CD4-positive, alpha-beta memory T cell (primary cell): ENCODE data around the gene EML1. TPM values are rescaled to one million over a fixed set of nuclear protein-coding genes. Genes with fewer than 3 reads are reported as not detected.

Experiments used
- CTCF ChIA-PET: fragments of 350-600 bp; sonication (Branson Sonifier 250); formaldehyde crosslinking; loops from one replicate; lab custom pipeline; 2021; ENCODE audit warnings: inconsistent platforms; ENCODE audit not compliant: partially characterized antibody; lab: Charles Lee
- POLR2A ChIA-PET: fragments of 350-600 bp; sonication (Branson Sonifier 250); formaldehyde crosslinking; loops from one replicate; lab custom pipeline; 2021; ENCODE audit not compliant: partially characterized antibody; lab: Charles Lee
- DNase-seq, 5 donors: peaks; one replicate each; pipeline versions ENCODE4 v3.0.0 to v3.0.0-alpha.2; 2020 to 2022; ENCODE audit warnings: mixed read lengths in 1 of 5
- H3K27ac ChIP-seq: one replicate; pipeline ENCODE4 v1.7.0; 2013; ENCODE audit warnings: low read depth, low read length
- H3K27me3 ChIP-seq: 2 replicates; pipeline ENCODE4 v1.7.0; 2013; ENCODE audit warnings: mild to moderate bottlenecking, low read length, moderate library complexity; ENCODE audit not compliant: insufficient read depth
- H3K36me3 ChIP-seq: 2 replicates; pipeline ENCODE4 v1.7.0; 2013; ENCODE audit warnings: mild to moderate bottlenecking, low read length, moderate library complexity; ENCODE audit not compliant: insufficient read depth
- H3K4me1 ChIP-seq: 2 replicates; pipeline ENCODE4 v1.7.0; 2013; ENCODE audit warnings: mild to moderate bottlenecking, low read length, moderate library complexity; ENCODE audit not compliant: insufficient read depth
- H3K4me3 ChIP-seq, 2 donors: one replicate each; pipeline ENCODE4 v1.7.0; 2013; ENCODE audit warnings: low read length in 2 of 2, mild to moderate bottlenecking in 1 of 2
- H3K9me3 ChIP-seq, 2 donors: one replicate each; pipeline ENCODE4 v1.7.0; 2013; ENCODE audit warnings: low read length in 2 of 2, control low read depth in 1 of 2; ENCODE audit not compliant: control insufficient read depth in 1 of 2
- H3K27ac Mint-ChIP-seq, 7 donors: one replicate each; pipeline ENCODE4 v1.8.0; 2020 to 2021; ENCODE audit warnings: mixed read lengths in 7 of 7, mild to moderate bottlenecking in 6 of 7, inconsistent platforms in 3 of 7, moderate library complexity in 3 of 7
- H3K27me3 Mint-ChIP-seq, 2 donors: one replicate each; pipeline ENCODE4 v1.8.0; 2020 to 2021; ENCODE audit warnings: mixed read lengths in 2 of 2
- H3K36me3 Mint-ChIP-seq, 2 donors: one replicate each; pipeline ENCODE4 v1.8.0; 2020 to 2021; ENCODE audit warnings: mixed read lengths in 2 of 2, inconsistent platforms in 1 of 2, mild to moderate bottlenecking in 1 of 2
- H3K4me1 Mint-ChIP-seq, 4 donors: one replicate each; pipeline ENCODE4 v1.8.0; 2020 to 2021; ENCODE audit warnings: mixed read lengths in 4 of 4, mild to moderate bottlenecking in 1 of 4
- H3K4me3 Mint-ChIP-seq, 8 donors: one replicate each; pipeline ENCODE4 v1.8.0; 2020 to 2021; ENCODE audit warnings: mixed read lengths in 8 of 8, mild to moderate bottlenecking in 7 of 8, moderate library complexity in 6 of 8, inconsistent platforms in 3 of 8
- H3K9me3 Mint-ChIP-seq, 8 donors: one replicate each; pipeline ENCODE4 v1.8.0; 2020 to 2021; ENCODE audit warnings: mixed read lengths in 8 of 8, mild to moderate bottlenecking in 5 of 8, inconsistent platforms in 3 of 8, moderate library complexity in 1 of 8
- intact Hi-C: fragments of 100-400 bp; cut with micrococcal nuclease; formaldehyde crosslinking; loops from one replicate; pipeline ENCODE4 v1.15.1; 2023
- polyA plus RNA-seq, 2 donors: library from polyadenylated mRNA; unstranded; fragments of 300-500 nt; fragmentation: Illumina TruSeq; gene quantifications; one replicate each; pipeline ENCODE4 v1.2.3, GENCODE V29; 2021
- total RNA-seq, 2 experiments: library from RNA; stranded (reverse); gene quantifications; one replicate each; pipeline ENCODE4 v1.2.3, GENCODE V29; 2021

The EML1 gene
- total and polyA plus RNA-seq, 4 experiments from 2014 or later = 0.22 to 0.23 TPM; not detected in 2

GRCh38 chr14:99837822-99838221 is 44.6 kb downstream of the EML1 start:
- H3K4me3 Mint-ChIP-seq = no peak overlapping the region
- CTCF ChIA-PET = interaction anchor here (1.5 kb wide), 1 partner anchor 38 kb away, joined by 3 read pairs; no protein-coding TSS in a partner anchor

GRCh38 chr14:99838639-99839134 is 45.5 kb downstream of the EML1 start:
- Histone ChIP-seq H3K9me3 (no peaks in the 10 kb centered on the region), H3K4me3 (no peak overlapping the region), H3K36me3 (no peaks in the 10 kb centered on the region), H3K27ac (no peak overlapping the region), H3K27me3 (peaks cover 10% of the 10 kb centered on the region), H3K4me1 (no peaks in the 10 kb centered on the region)
- Mint-ChIP-seq H3K36me3 (no peaks in the 10 kb centered on the region), H3K4me1 (no peaks in the 10 kb centered on the region), H3K4me3 (no peak overlapping the region), H3K27me3 (peaks cover 28 to 43% of the 10 kb centered on the region in 2 donors), H3K27ac (no peak overlapping the region), H3K9me3 (peaks cover 0 to 2% (median 0%) of the 10 kb centered on the region in 8 donors)
- CTCF ChIA-PET = interaction anchor here (1.5 kb wide), 1 partner anchor 38 kb away, joined by 3 read pairs; no protein-coding TSS in a partner anchor
- DNase-seq = no peak
- intact Hi-C loops = no loop called here
- POLR2A ChIA-PET = no interaction called here

More at GRCh38 chr14:99837822-99838221, 44.6 kb downstream of the EML1 start:
- Mint-ChIP-seq H3K4me1 (no peaks in the 10 kb centered on the region), H3K27ac (no peak overlapping the region), H3K36me3 (no peaks in the 10 kb centered on the region), H3K27me3 (peaks cover 35 to 47% of the 10 kb centered on the region in 2 donors), H3K9me3 (peaks cover 0 to 2% (median 0%) of the 10 kb centered on the region in 8 donors)
- Histone ChIP-seq H3K4me1 (no peaks in the 10 kb centered on the region), H3K36me3 (no peaks in the 10 kb centered on the region), H3K4me3 (no peak overlapping the region), H3K27me3 (peaks cover 10% of the 10 kb centered on the region), H3K9me3 (no peaks in the 10 kb centered on the region), H3K27ac (no peak overlapping the region)
- intact Hi-C loops = no loop called here
- POLR2A ChIA-PET = no interaction called here
- no peak for DNase-seq

GRCh38 chr14:99839696-99840095 is 46.5 kb downstream of the EML1 start:
- intact Hi-C loops = no loop called here
- no peak for DNase-seq
- Histone ChIP-seq H3K9me3 (no peaks in the 10 kb centered on the region), H3K27ac (no peak overlapping the region), H3K4me3 (no peak overlapping the region), H3K27me3 (peaks cover 10% of the 10 kb centered on the region), H3K36me3 (no peaks in the 10 kb centered on the region), H3K4me1 (no peaks in the 10 kb centered on the region)
- no peak overlapping the region for H3K4me3 Mint-ChIP-seq
- H3K36me3 Mint-ChIP-seq = no peaks in the 10 kb centered on the region
- H3K27ac Mint-ChIP-seq = no peak overlapping the region
- peaks cover 0 to 2% (median 0%) of the 10 kb centered on the region in 8 donors for H3K9me3 Mint-ChIP-seq
- peaks cover 26 to 43% of the 10 kb centered on the region in 2 donors for H3K27me3 Mint-ChIP-seq
- CTCF ChIA-PET = no interaction called here
- no peaks in the 10 kb centered on the region for H3K4me1 Mint-ChIP-seq
- POLR2A ChIA-PET = no interaction called here

- no peaks in the 10 kb centered on the region for H3K36me3 ChIP-seq
- H3K27ac ChIP-seq = no peak overlapping the region
- H3K4me1 ChIP-seq = no peaks in the 10 kb centered on the region
- H3K27ac Mint-ChIP-seq = no peak overlapping the region
- POLR2A ChIA-PET = no interaction called here
- peaks cover 10% of the 10 kb centered on the region for H3K27me3 ChIP-seq
- no peak for DNase-seq
- intact Hi-C loops = no loop called here
- no peak overlapping the region for H3K4me3 Mint-ChIP-seq
- CTCF ChIA-PET = no interaction called here
- no peak overlapping the region for H3K4me3 ChIP-seq
- no peaks in the 10 kb centered on the region for H3K36me3 Mint-ChIP-seq
- no peaks in the 10 kb centered on the region for H3K9me3 ChIP-seq
- no peaks in the 10 kb centered on the region for H3K4me1 Mint-ChIP-seq
- H3K9me3 Mint-ChIP-seq = peaks cover 0 to 4% (median under 1%) of the 10 kb centered on the region in 8 donors
- H3K27me3 Mint-ChIP-seq = peaks cover 30 to 45% of the 10 kb centered on the region in 2 donors
Measured at GRCh38 chr14:99840265-99840664, 47.1 kb downstream of the EML1 start.

GRCh38 chr14:99840774-99841305 is 47.6 kb downstream of the EML1 start:
- DNase-seq = no peak
- Histone ChIP-seq H3K9me3 (no peaks in the 10 kb centered on the region), H3K4me1 (no peaks in the 10 kb centered on the region), H3K27me3 (peaks cover 10% of the 10 kb centered on the region), H3K36me3 (no peaks in the 10 kb centered on the region), H3K4me3 (no peak overlapping the region), H3K27ac (no peak overlapping the region)
- H3K9me3 Mint-ChIP-seq = peaks cover 0 to 5% (median 2%) of the 10 kb centered on the region in 8 donors
- ChIA-PET CTCF (no interaction called here), POLR2A (no interaction called here)
- H3K36me3 Mint-ChIP-seq = no peaks in the 10 kb centered on the region
- no peaks in the 10 kb centered on the region for H3K4me1 Mint-ChIP-seq
- H3K27ac Mint-ChIP-seq = no peak overlapping the region
- H3K27me3 Mint-ChIP-seq = peaks cover 31 to 40% of the 10 kb centered on the region in 2 donors
- intact Hi-C loops = no loop called here
- H3K4me3 Mint-ChIP-seq = no peak overlapping the region

GRCh38 chr14:99841436-99842071 is 48.3 kb downstream of the EML1 start:
- Histone ChIP-seq H3K27ac (no peak overlapping the region), H3K36me3 (no peaks in the 10 kb centered on the region), H3K27me3 (peaks cover 10% of the 10 kb centered on the region), H3K4me3 (no peak overlapping the region), H3K4me1 (no peaks in the 10 kb centered on the region), H3K9me3 (no peaks in the 10 kb centered on the region)
- ChIA-PET CTCF (no interaction called here), POLR2A (no interaction called here)
- intact Hi-C loops = no loop called here
- peaks cover 0 to 6% (median 3%) of the 10 kb centered on the region in 8 donors for H3K9me3 Mint-ChIP-seq
- no peaks in the 10 kb centered on the region for H3K4me1 Mint-ChIP-seq
- no peaks in the 10 kb centered on the region for H3K36me3 Mint-ChIP-seq
- H3K27me3 Mint-ChIP-seq = peaks cover 28 to 39% of the 10 kb centered on the region in 2 donors
- H3K4me3 Mint-ChIP-seq = no peak overlapping the region
- no peak overlapping the region for H3K27ac Mint-ChIP-seq
- no peak for DNase-seq

- Mint-ChIP-seq H3K4me3 (no peak overlapping the region), H3K27me3 (peaks cover 29 to 40% of the 10 kb centered on the region in 2 donors), H3K9me3 (peaks cover 0 to 12% (median 7%) of the 10 kb centered on the region in 8 donors), H3K36me3 (peaks cover 0 to 1% of the 10 kb centered on the region in 2 donors), H3K27ac (no peak overlapping the region), H3K4me1 (no peaks in the 10 kb centered on the region)
- POLR2A ChIA-PET = no interaction called here
- Histone ChIP-seq H3K9me3 (no peaks in the 10 kb centered on the region), H3K27me3 (peaks cover 10% of the 10 kb centered on the region), H3K4me3 (no peak overlapping the region), H3K27ac (no peak overlapping the region), H3K36me3 (no peaks in the 10 kb centered on the region), H3K4me1 (no peaks in the 10 kb centered on the region)
- DNase-seq = no peak
- intact Hi-C loops = no loop called here
- CTCF ChIA-PET = no interaction called here
Measured at GRCh38 chr14:99842141-99842540, 48.9 kb downstream of the EML1 start.
